Measurements from ENCODE around the gene NUDT16L1.

- TF ChIP-seq, protein P1, sequence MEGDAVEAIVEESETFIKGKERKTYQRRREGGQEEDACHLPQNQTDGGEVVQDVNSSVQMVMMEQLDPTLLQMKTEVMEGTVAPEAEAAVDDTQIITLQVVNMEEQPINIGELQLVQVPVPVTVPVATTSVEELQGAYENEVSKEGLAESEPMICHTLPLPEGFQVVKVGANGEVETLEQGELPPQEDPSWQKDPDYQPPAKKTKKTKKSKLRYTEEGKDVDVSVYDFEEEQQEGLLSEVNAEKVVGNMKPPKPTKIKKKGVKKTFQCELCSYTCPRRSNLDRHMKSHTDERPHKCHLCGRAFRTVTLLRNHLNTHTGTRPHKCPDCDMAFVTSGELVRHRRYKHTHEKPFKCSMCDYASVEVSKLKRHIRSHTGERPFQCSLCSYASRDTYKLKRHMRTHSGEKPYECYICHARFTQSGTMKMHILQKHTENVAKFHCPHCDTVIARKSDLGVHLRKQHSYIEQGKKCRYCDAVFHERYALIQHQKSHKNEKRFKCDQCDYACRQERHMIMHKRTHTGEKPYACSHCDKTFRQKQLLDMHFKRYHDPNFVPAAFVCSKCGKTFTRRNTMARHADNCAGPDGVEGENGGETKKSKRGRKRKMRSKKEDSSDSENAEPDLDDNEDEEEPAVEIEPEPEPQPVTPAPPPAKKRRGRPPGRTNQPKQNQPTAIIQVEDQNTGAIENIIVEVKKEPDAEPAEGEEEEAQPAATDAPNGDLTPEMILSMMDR (conservative IDR thresholded peaks at IDR 0.05; ENCODE audit: low read depth, low read length) = no peak
- no peak for TF ChIP-seq EZH2 (IDR thresholded peaks at IDR 0.05; ENCODE audit: borderline replicate concordance, low read depth, low read length, poor library complexity, severe bottlenecking)
Measured at GRCh38 chr16:4729876-4730275, 36.5 kb downstream of the NUDT16L1 start.
